Cardiac muscle cell (in vitro differentiated cells and primary cell): ENCODE data around the gene LIN28A. TPM values are rescaled to one million over a fixed set of nuclear protein-coding genes. Genes with fewer than 3 reads are reported as not detected.
"Not testable (repeated sequence)": the region's sequence is repeated elsewhere in the genome, so short reads cannot be mapped to it uniquely, and the experiment has no call there.

Experiments
- DNase-seq, 2 donors: peaks; one replicate each; pipeline versions ENCODE4 v3.0.0 to v3.0.0-alpha.2; 2010 to 2017; ENCODE audit warnings: low read depth in 1 of 2, low spot score in 1 of 2
- H3K27ac ChIP-seq: fragments of 200-600 bp; sonication (generic); 2 replicates; pipeline ENCODE4 v1.5.1; 2016
- H3K27me3 ChIP-seq: fragments of 200-600 bp; sonication (generic); 2 replicates; pipeline ENCODE4 v1.6.0; 2016; ENCODE audit warnings: control low read depth
- H3K36me3 ChIP-seq: fragments of 200-600 bp; sonication (generic); 2 replicates; pipeline ENCODE4 v1.5.1; 2016; ENCODE audit warnings: control low read depth
- H3K4me1 ChIP-seq: fragments of 200-600 bp; sonication (generic); 2 replicates; pipeline ENCODE4 v1.8.1; 2017; ENCODE audit warnings: low read depth, mild to moderate bottlenecking, mixed run types
- H3K4me3 ChIP-seq: fragments of 200-600 bp; sonication (generic); 2 replicates; pipeline ENCODE4 v1.5.1; 2016; ENCODE audit warnings: mild to moderate bottlenecking
- H3K9me3 ChIP-seq: fragments of 200-600 bp; sonication (generic); 2 replicates; pipeline ENCODE4 v1.5.1; 2017; ENCODE audit warnings: low read depth, mild to moderate bottlenecking, control low read depth
- polyA plus RNA-seq: library from polyadenylated mRNA; unstranded; fragments of >200 nt; fragmentation: Nextera tagmentation; extraction: Ambion mirVana; gene quantifications from 2 replicates; pipeline ENCODE4 v1.2.1, GENCODE V29; 2016
- total RNA-seq: library from RNA; depleted of rRNA; stranded (reverse); fragments of >200 nt; gene quantifications from 2 replicates; pipeline ENCODE4 v1.2.3, GENCODE V29; 2016
- TF ChIP-seq, protein P1 (sequence below): IDR thresholded peaks from 2 replicates; pipeline ENCODE4 v1.5.1; 2012; ENCODE audit warnings: low read depth, mild to moderate bottlenecking, low read length

The LIN28A gene
- total and polyA plus RNA-seq, 2 experiments from 2014 or later = 3.4 to 16.6 TPM

DNA sequence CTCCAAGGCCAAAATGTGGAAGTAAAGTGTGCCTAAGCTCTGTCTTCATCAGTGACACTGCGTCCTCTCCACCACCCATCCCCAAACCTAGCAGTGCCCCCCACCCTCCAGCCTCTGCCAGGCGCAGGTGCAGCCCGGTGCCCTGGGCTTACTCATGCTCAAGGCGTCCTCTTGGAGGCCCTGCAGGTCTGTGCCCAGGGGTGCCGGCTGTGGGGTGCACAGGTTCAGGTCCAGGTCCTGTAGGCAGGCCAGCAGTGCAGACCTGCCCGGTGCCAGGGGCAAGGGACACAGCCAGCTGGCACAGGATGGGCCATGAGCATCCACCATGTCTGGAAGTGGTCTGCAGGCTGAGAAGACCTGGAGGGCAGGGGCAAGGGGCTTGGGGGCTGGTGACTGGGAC lies 43.2 kb upstream of the LIN28A start:
- Histone ChIP-seq H3K27ac (no peak overlapping the region), H3K4me1 (no peaks in the 10 kb centered on the region), H3K9me3 (no peaks in the 10 kb centered on the region), H3K36me3 (no peaks in the 10 kb centered on the region), H3K4me3 (no peak overlapping the region), H3K27me3 (peaks cover 3% of the 10 kb centered on the region)
- no peak for DNase-seq
- TF ChIP-seq, protein P1, sequence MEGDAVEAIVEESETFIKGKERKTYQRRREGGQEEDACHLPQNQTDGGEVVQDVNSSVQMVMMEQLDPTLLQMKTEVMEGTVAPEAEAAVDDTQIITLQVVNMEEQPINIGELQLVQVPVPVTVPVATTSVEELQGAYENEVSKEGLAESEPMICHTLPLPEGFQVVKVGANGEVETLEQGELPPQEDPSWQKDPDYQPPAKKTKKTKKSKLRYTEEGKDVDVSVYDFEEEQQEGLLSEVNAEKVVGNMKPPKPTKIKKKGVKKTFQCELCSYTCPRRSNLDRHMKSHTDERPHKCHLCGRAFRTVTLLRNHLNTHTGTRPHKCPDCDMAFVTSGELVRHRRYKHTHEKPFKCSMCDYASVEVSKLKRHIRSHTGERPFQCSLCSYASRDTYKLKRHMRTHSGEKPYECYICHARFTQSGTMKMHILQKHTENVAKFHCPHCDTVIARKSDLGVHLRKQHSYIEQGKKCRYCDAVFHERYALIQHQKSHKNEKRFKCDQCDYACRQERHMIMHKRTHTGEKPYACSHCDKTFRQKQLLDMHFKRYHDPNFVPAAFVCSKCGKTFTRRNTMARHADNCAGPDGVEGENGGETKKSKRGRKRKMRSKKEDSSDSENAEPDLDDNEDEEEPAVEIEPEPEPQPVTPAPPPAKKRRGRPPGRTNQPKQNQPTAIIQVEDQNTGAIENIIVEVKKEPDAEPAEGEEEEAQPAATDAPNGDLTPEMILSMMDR = no peak

DNA sequence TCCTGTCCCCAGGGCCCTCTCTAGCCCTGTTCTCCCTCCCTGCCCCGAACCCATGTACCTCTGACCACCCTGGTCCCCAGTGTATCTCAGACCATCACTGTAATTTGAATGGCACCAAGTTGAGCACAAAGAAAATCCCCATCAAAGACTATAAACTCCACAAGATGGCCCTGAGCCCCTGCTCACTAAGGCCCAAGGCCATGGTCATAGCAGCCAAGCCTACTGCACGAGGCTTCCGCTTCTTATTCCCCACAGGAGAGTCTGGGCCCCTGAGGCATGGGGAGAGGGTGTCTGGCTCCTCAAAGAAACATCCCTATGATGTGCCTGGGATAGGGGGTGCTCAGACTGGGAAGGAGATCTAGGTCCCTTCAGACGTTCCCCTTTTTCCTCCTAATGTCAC lies 42.6 kb upstream of the LIN28A start:
- no peak overlapping the region for H3K27ac ChIP-seq
- peaks cover 3% of the 10 kb centered on the region for H3K27me3 ChIP-seq
- H3K4me3 ChIP-seq = no peak overlapping the region
- TF ChIP-seq, protein P1 = no peak
- no peak for DNase-seq
- no peaks in the 10 kb centered on the region for H3K9me3 ChIP-seq
- H3K36me3 ChIP-seq = no peaks in the 10 kb centered on the region
- H3K4me1 ChIP-seq = no peaks in the 10 kb centered on the region

DNA sequence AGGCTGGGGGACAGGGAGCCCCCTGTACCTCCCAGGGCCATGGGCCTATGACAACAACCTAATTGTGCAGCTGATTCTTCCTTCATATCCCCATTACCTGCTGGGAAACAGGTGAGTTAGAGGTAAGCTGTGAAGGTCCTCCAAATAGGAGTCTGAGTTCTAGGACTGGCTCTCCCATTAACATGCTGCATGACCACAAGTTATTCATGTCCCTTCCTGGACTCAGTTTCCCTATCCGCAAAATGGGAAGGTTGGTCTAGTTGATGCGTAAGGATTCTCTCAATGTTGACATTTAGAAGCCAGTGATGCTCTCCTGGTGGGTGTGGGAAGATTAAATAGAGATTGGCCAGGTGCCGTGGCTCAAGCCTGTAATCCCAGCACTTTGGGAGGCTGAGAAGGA lies 42.1 kb upstream of the LIN28A start:
- H3K4me3 ChIP-seq = no peak overlapping the region
- no peak for DNase-seq
- no peak overlapping the region for H3K27ac ChIP-seq
- TF ChIP-seq, protein P1 = no peak
- H3K36me3 ChIP-seq = no peaks in the 10 kb centered on the region
- H3K9me3 ChIP-seq = no peaks in the 10 kb centered on the region
- H3K4me1 ChIP-seq = no peaks in the 10 kb centered on the region
- peaks cover 3% of the 10 kb centered on the region for H3K27me3 ChIP-seq

DNA sequence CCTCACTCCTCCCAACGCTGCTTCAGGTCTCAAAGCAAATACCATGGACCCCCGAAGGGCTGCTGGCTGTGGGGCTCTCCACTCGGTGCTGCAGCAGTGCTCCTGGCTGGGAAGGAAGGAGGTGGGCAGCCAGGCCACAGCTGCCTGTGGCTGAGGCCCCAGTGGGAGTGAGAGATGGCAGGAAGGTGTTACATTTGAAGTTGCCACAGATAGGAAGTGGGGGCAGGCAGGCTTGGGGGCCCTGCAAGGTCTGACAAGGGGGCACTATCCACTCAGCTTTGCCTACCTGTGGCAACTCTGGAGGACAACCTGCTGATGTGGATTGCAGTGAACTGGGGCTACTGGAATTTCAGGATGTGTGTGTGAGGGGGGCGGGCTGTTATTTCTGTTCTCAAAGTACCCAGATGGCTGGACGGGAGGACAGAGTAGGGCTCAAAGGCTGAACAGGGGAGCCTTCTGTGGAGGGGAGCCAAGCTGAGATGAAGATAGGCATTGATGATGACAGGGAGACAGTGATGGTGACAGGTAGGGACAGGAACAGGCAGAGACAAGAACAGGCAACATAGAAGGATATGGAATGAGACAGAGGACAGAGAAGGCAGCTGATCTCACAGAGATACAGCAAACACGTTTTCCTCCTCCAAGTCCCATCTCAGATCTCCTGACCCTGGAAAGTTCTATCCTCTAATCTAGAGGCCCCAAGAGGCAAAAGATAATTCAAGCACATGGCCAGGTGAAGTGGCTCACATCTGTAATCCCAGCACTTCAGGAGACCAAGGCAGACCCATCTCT lies 39.8 kb upstream of the LIN28A start:
- no peaks in the 10 kb centered on the region for H3K36me3 ChIP-seq
- no peak overlapping the region for H3K27ac ChIP-seq
- TF ChIP-seq, protein P1 = no peak
- no peak overlapping the region for H3K4me3 ChIP-seq
- no peaks in the 10 kb centered on the region for H3K27me3 ChIP-seq
- H3K9me3 ChIP-seq = no peaks in the 10 kb centered on the region
- no peak for DNase-seq
- no peaks in the 10 kb centered on the region for H3K4me1 ChIP-seq

DNA sequence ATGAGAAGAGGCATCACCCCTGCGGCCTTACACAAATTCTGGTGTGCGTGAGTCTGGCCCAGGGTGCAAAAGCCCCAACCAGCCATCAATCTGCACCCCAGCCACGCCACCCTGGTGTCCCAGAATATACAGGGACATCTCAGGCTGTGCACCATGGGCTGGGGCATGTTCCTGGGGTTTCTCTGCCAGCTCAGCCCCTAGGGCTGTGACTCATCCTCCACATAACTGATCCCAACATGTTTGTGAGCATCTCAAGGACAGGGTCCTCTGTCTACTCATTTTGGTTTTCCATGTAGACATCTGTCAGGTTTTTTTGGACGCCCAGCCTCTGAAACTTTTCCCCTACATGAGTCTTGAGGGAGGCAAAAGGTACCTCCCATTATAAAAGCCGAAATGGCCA lies 38.6 kb upstream of the LIN28A start:
- Histone ChIP-seq H3K4me3 (no peak overlapping the region), H3K36me3 (no peaks in the 10 kb centered on the region), H3K4me1 (no peaks in the 10 kb centered on the region), H3K9me3 (no peaks in the 10 kb centered on the region), H3K27ac (no peak overlapping the region), H3K27me3 (no peaks in the 10 kb centered on the region)
- no peak for DNase-seq
- TF ChIP-seq, protein P1 = no peak

DNA sequence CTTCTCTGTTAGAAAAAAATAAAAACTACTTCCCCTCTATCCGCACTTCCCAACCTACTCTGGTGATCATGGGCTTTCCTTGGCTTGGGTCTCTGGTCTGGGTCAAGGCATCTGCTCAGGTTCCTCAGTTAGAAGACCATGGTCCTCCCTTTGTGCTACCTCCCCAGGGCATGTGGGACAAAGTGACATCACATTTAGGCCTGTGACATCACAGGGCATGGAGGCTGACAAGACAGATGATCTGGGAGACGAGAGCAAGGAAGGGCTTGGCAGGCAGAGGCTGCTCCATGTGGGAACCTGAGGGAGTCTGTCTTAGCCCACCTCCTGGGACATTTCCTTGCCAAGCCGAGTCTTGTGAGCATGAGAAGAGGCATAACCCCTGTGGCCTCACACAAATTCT lies 38.0 kb upstream of the LIN28A start, which contains the start of gene ZNF683:
Gene ZNF683 (minus strand): TSS at position 140 of the 400 bp plus-strand sequence. CDS start 4,179 bp downstream, outside the sequence.
- H3K36me3 ChIP-seq, H3K27me3 ChIP-seq, H3K9me3 ChIP-seq, H3K27ac ChIP-seq, H3K4me1 ChIP-seq, DNase-seq, H3K4me3 ChIP-seq: not testable (repeated sequence)
